Measurements from ENCODE around the gene EHD1.

The EHD1 gene

GRCh38 chr11:64857485-64857884, 20.9 kb downstream of the EHD1 start:
- TF ChIP-seq CTCF (IDR thresholded peaks at IDR 0.05; ENCODE audit: control insufficient read depth, extremely low read depth, insufficient read depth), result no peak
- DNase-seq (ENCODE audit: low read depth), result no peak
- no peak overlapping the region for H3K4me3 ChIP-seq (ENCODE audit: low read depth, low read length)

- no peak for TF ChIP-seq CTCF (IDR thresholded peaks at IDR 0.05; ENCODE audit: control insufficient read depth, extremely low read depth, insufficient read depth)
- no peak overlapping the region for H3K4me3 ChIP-seq (ENCODE audit: low read depth, low read length)
- no peak for DNase-seq (ENCODE audit: low read depth)
These were observed 21.8 kb downstream of the EHD1 start for GRCh38 chr11:64856382-64857227.

- TF ChIP-seq CTCF (IDR thresholded peaks at IDR 0.05; ENCODE audit: control insufficient read depth, extremely low read depth, insufficient read depth), result no peak
- H3K4me3 ChIP-seq (ENCODE audit: low read depth, low read length), result no peak overlapping the region
- DNase-seq (ENCODE audit: low read depth), result no peak
These were observed 22.7 kb downstream of the EHD1 start for GRCh38 chr11:64855596-64856304.

GRCh38 chr11:64854534-64855502, 23.6 kb downstream of the EHD1 start:
- no peak for DNase-seq (ENCODE audit: low read depth)
- H3K4me3 ChIP-seq (ENCODE audit: low read depth, low read length), result no peak overlapping the region
- TF ChIP-seq CTCF (IDR thresholded peaks at IDR 0.05; ENCODE audit: control insufficient read depth, extremely low read depth, insufficient read depth), result no peak

GRCh38 chr11:64854157-64854533, 24.3 kb downstream of the EHD1 start:
- no peak for TF ChIP-seq CTCF (IDR thresholded peaks at IDR 0.05; ENCODE audit: control insufficient read depth, extremely low read depth, insufficient read depth)
- no peak for DNase-seq (ENCODE audit: low read depth)
- no peak overlapping the region for H3K4me3 ChIP-seq (ENCODE audit: low read depth, low read length)

GRCh38 chr11:64853709-64854108, 24.7 kb downstream of the EHD1 start:
- no peak for TF ChIP-seq CTCF (IDR thresholded peaks at IDR 0.05; ENCODE audit: control insufficient read depth, extremely low read depth, insufficient read depth)
- H3K4me3 ChIP-seq (ENCODE audit: low read depth, low read length), result no peak overlapping the region
- DNase-seq (ENCODE audit: low read depth), result no peak

Measured in LNCaP clone FGC (cell line).